Lung (tissue), 12 donors: ENCODE data around the gene STEAP3. TPM values are rescaled to one million over a fixed set of nuclear protein-coding genes. Genes with fewer than 3 reads are reported as not detected.
"Not testable (repeated sequence)": the region's sequence is repeated elsewhere in the genome, so short reads cannot be mapped to it uniquely, and the experiment has no call there.

Source experiments
- ATAC-seq: fragments of 200-7000 bp; cut with Tn5 transposase; one replicate; pipeline ENCODE4 v1.9.1; 2020; ENCODE audit warnings: moderate number of reproducible peaks; ENCODE audit not compliant: insufficient read depth, low FRiP score
- DNase-seq, 3 donors: peaks; one replicate each; pipeline ENCODE4 v3.0.0-alpha.2; 2013 to 2017
- H3K27ac ChIP-seq, 2 donors: one replicate each; pipeline ENCODE4 v1.5.1; 2013; ENCODE audit warnings: mild to moderate bottlenecking in 2 of 2, moderate library complexity in 2 of 2, control low read depth in 1 of 2, inconsistent platforms in 1 of 2, low read depth in 1 of 2, low read length in 1 of 2
- H3K27me3 ChIP-seq, 3 donors: one replicate each; pipeline ENCODE4 v1.5.1; 2013; ENCODE audit warnings: low read length in 2 of 3; ENCODE audit not compliant: control insufficient read depth in 3 of 3, insufficient read depth in 3 of 3
- H3K36me3 ChIP-seq, 4 donors: one replicate each; pipeline ENCODE4 v1.5.1; 2013; ENCODE audit warnings: low read length in 4 of 4, mild to moderate bottlenecking in 1 of 4, moderate library complexity in 1 of 4; ENCODE audit not compliant: control insufficient read depth in 4 of 4, insufficient read depth in 4 of 4
- H3K4me1 ChIP-seq, 5 donors: one replicate each; pipeline ENCODE4 v1.5.1; 2013; ENCODE audit warnings: low read length in 5 of 5, mild to moderate bottlenecking in 2 of 5, moderate library complexity in 1 of 5; ENCODE audit not compliant: control insufficient read depth in 5 of 5, insufficient read depth in 5 of 5
- H3K4me3 ChIP-seq: one replicate; pipeline ENCODE4 v1.5.1; 2013; ENCODE audit warnings: mild to moderate bottlenecking, control low read depth, moderate library complexity
- H3K9ac ChIP-seq, 2 donors: one replicate each; pipeline ENCODE4 v1.5.1; 2013; ENCODE audit warnings: low read length in 2 of 2, control low read depth in 1 of 2; ENCODE audit not compliant: insufficient read depth in 1 of 2
- H3K9me3 ChIP-seq, 4 donors: one replicate each; pipeline ENCODE4 v1.5.1; 2013; ENCODE audit warnings: low read length in 3 of 4, mild to moderate bottlenecking in 1 of 4, moderate library complexity in 1 of 4; ENCODE audit not compliant: control insufficient read depth in 4 of 4, insufficient read depth in 3 of 4
- WGBS, 2 donors: extraction: QIAGEN DNeasy Blood & Tissue Kit; methylation state at CpG; one replicate each; pipeline ENCODE4 v1.1.7; 2013; 5-methylcytosine and 5-hydroxymethylcytosine counted together
- polyA plus RNA-seq, 2 donors: library from polyadenylated mRNA; stranded (reverse); fragments of 200-250 nt; gene quantifications; one replicate each; pipeline ENCODE4 v1.2.1, GENCODE V29; 2013
- total RNA-seq, 2 donors: library from RNA; depleted of rRNA in 1 of 2; stranded (reverse); fragments of >200 nt in 1 of 2; gene quantifications; one replicate each; pipeline ENCODE4 v1.2.1, GENCODE V29; 2014 to 2021
- TF ChIP-seq, protein P1 (sequence below): IDR thresholded peaks from 2 replicates; pipeline ENCODE4 v1.5.1; 2012; ENCODE audit warnings: mild to moderate bottlenecking; ENCODE audit errors: control extremely low read depth, extremely low read depth
- donor health status: control.
- donor health status: control.
- donor health status: Bipolar disorder and iron deficiency.
- donor health status: healthy.
- donor health status: DM: yes; HTN: yes; CAD: no.

Gene STEAP3
- total and polyA plus RNA-seq, 4 donors, result 4.3 to 47.8 (median 20.1) TPM

DNA sequence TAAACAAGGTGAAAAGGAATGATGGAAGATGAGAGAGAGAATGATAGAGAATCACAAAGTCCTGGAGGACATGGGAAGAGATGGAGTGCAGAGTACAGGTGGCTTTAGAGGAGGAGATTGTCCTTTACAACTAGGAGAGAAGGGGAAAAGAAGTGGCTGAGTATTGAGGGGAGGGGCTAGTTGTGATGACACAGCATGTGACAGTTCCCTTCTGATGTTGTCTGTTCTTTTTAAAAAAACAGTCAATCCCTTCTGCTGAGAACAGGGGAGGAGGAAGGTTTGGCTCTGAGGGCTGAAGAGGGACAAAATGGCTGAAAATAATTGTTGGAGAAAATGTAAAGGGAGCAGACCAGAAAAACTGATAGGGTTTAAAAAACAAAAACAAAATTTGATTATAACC, 44.0 kb downstream of the STEAP3 start:
- TF ChIP-seq, protein P1, sequence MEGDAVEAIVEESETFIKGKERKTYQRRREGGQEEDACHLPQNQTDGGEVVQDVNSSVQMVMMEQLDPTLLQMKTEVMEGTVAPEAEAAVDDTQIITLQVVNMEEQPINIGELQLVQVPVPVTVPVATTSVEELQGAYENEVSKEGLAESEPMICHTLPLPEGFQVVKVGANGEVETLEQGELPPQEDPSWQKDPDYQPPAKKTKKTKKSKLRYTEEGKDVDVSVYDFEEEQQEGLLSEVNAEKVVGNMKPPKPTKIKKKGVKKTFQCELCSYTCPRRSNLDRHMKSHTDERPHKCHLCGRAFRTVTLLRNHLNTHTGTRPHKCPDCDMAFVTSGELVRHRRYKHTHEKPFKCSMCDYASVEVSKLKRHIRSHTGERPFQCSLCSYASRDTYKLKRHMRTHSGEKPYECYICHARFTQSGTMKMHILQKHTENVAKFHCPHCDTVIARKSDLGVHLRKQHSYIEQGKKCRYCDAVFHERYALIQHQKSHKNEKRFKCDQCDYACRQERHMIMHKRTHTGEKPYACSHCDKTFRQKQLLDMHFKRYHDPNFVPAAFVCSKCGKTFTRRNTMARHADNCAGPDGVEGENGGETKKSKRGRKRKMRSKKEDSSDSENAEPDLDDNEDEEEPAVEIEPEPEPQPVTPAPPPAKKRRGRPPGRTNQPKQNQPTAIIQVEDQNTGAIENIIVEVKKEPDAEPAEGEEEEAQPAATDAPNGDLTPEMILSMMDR, result no peak
- no peak for DNase-seq
- no peak overlapping the region for H3K9ac ChIP-seq
- H3K27me3 ChIP-seq, result no peaks in the 10 kb centered on the region
- H3K27ac ChIP-seq, result no peak overlapping the region
- H3K9me3 ChIP-seq, result peaks cover 0 to 7% (median 0%) of the 10 kb centered on the region in 4 donors
- no peak for ATAC-seq
- H3K4me1 ChIP-seq, result no peaks in the 10 kb centered on the region
- H3K36me3 ChIP-seq, result peaks cover 0 to 4% (median 0%) of the 10 kb centered on the region in 4 donors
- no peak overlapping the region for H3K4me3 ChIP-seq

DNA sequence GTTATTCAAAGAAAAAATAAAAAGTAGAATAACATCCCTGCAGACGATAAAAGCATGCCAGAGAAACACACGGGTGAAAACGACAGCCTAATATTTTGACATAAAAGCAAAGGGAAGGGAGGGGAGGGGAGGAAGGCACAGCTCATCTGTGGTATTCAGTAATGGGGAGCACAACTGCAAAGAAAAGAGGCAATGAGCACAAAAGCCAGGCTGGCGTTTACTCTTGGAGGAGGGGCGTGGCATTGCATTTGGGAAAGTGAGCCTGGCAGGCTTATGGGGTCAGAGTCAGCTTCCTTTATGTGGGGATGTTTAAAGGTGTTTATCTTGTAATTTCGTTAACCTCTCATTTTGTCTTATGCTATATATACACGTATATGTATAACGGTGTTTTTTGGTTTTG, 53.2 kb downstream of the STEAP3 start:
- Histone ChIP-seq H3K27ac (no peak overlapping the region), H3K9me3 (no peaks in the 10 kb centered on the region), H3K9ac (no peak overlapping the region), H3K36me3 (no peaks in the 10 kb centered on the region), H3K27me3 (no peaks in the 10 kb centered on the region), H3K4me3 (no peak overlapping the region), H3K4me1 (no peaks in the 10 kb centered on the region)
- TF ChIP-seq, protein P1, result no peak
- no peak for DNase-seq
- WGBS, 2 donors, result 75 to 84% methylated on average over 8 of the region's 8 CpGs
- no peak for ATAC-seq

DNA sequence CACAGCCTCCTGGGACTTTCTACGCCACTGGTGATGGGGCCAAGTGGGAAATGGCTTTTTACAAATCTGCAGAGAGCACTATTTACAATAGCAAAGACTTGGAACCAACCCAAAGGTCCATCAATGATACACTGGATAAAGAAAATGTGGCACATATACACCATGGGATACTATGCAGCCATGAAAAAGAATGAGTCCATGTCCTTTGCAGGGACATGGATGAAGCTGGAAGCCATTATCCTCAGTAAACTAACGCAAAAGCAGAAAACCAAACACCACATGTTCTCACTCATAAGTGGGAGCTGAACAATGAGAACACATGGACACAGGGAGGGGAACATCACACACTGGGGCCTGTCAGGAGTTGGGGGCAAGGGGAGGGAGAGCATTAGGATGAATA, 54.8 kb downstream of the STEAP3 start:
- H3K27me3 ChIP-seq, H3K36me3 ChIP-seq, ATAC-seq, H3K27ac ChIP-seq, H3K9me3 ChIP-seq, DNase-seq, H3K4me3 ChIP-seq, H3K9ac ChIP-seq, H3K4me1 ChIP-seq: not testable (repeated sequence)
- 87 to 93% methylated on average over 2 of the region's 2 CpGs for WGBS, 2 donors

DNA sequence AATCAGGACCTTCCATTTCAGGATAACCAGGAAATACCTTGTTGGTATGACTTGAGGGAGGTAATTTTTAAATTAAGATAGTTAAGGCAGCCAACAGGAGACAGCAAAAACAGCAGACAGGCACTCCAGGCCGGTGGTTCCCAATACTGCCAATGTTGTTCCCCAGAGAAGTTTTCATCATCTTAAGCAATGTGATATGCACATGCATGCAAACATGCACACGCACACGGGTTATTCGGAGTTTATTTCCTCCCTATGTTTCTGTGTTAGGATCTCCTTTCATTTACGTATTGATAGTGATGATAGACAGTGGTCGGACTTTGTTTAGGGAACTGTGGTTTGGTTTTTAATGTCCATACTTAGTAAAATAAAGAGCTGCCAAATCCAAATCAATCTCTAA, 55.3 kb downstream of the STEAP3 start:
- no peaks in the 10 kb centered on the region for H3K27me3 ChIP-seq
- TF ChIP-seq, protein P1, result no peak
- 93% methylated on average over 6 of the region's 6 CpGs for WGBS, 2 donors
- ATAC-seq (no peak), DNase-seq (no peak)
- H3K36me3 ChIP-seq, result no peaks in the 10 kb centered on the region
- H3K9me3 ChIP-seq, result no peaks in the 10 kb centered on the region
- H3K4me1 ChIP-seq, result peaks cover 0 to 4% (median 0%) of the 10 kb centered on the region in 5 donors
- H3K4me3 ChIP-seq, result no peak overlapping the region
- no peak overlapping the region for H3K9ac ChIP-seq
- H3K27ac ChIP-seq, result no peak overlapping the region
